K562 (cell line): ENCODE measurements around the gene RARRES2. TPM values are rescaled to one million over a fixed set of nuclear protein-coding genes. Genes with fewer than 3 reads are reported as not detected.

ENCODE experiments used
- CBFA2T2 ChIP-seq: fragments of 450-650 bp; conservative IDR thresholded peaks from 2 replicates; pipeline ENCODE4 v1.6.1; 2017; ENCODE audit warnings: mild to moderate bottlenecking
- CBFA2T3 ChIP-seq: fragments of 450-650 bp; IDR thresholded peaks from 2 replicates; pipeline ENCODE4 v1.6.1; 2017
- MTA3 ChIP-seq: fragments of 450-650 bp; formaldehyde crosslinking; IDR thresholded peaks from 2 replicates; pipeline ENCODE4 v1.6.1; 2017; ENCODE audit warnings: mild to moderate bottlenecking, borderline replicate concordance
- POLR2AphosphoS5 ChIP-seq: IDR thresholded peaks from 2 replicates; pipeline ENCODE4 v1.6.1; 2011; ENCODE audit warnings: mild to moderate bottlenecking, low read depth, low read length, moderate library complexity; ENCODE audit not compliant: control insufficient read depth, insufficient read depth
- STAG1 ChIP-seq: sonication (generic); formaldehyde crosslinking; IDR thresholded peaks from 2 replicates; pipeline ENCODE4 v1.5.0; 2020; ENCODE audit warnings: missing genetic modification reagents, borderline replicate concordance
- TBL1XR1 ChIP-seq, 2 experiments: IDR thresholded peaks; 2 replicates each; pipeline ENCODE4 v1.6.1; 2012; ENCODE audit warnings: improper control_type of control experiment in 2 of 2, low read length in 2 of 2, mild to moderate bottlenecking in 1 of 2
- XRCC5 ChIP-seq: fragments of 200-400 bp; formaldehyde crosslinking; IDR thresholded peaks from 2 replicates; pipeline ENCODE4 v1.6.1; 2017; ENCODE audit warnings: low read depth, mild to moderate bottlenecking, low read length
- ZNF140 ChIP-seq: fragments of 250-450 bp; sonication (Bioruptor Pico); IDR thresholded peaks from 2 replicates; pipeline ENCODE4 v1.8.0; 2021; ENCODE audit warnings: moderate library complexity, mild to moderate bottlenecking, inconsistent platforms
- polyA plus RNA-seq, 8 experiments: library from polyadenylated mRNA; depleted of rRNA in 4 of 8; stranded (reverse) in 5 of 8; unstranded in 3 of 8; fragments of >200 nt; fragmentation: Nextera tagmentation in 2 of 8; fragmentation: Illumina TruSeq in 1 of 8; extraction: Ambion mirVana in 2 of 8; extraction: Trizol in 1 of 8; gene quantifications; 2 replicates each; pipeline versions ENCODE4 v1.2.1 to v1.2.3, GENCODE V29; 2011 to 2014; ENCODE audit warnings: inconsistent platforms in 1 of 8, missing spikeins in 1 of 8
- total RNA-seq, 7 experiments: library from RNA; depleted of rRNA in 6 of 7; stranded (reverse); fragments of >200 nt in 6 of 7; fragmentation: Illumina TruSeq in 2 of 7; extraction: Trizol in 2 of 7; gene quantifications; 2 replicates each; pipeline versions ENCODE4 v1.2.1 to v1.2.3, GENCODE V29; 2011 to 2021; ENCODE audit warnings: low replicate concordance in 1 of 7
- TF ChIP-seq, protein P1 (sequence below), 2 experiments: IDR thresholded peaks in 1 of 2; conservative IDR thresholded peaks in 1 of 2; 2 replicates each; pipeline ENCODE4 v1.6.1; 2016; ENCODE audit warnings: low read depth in 2 of 2, mild to moderate bottlenecking in 1 of 2, missing compliant biosample characterization in 1 of 2, missing genetic modification characterization in 1 of 2, moderate library complexity in 1 of 2

RARRES2 gene
- total and polyA plus RNA-seq, 9 of the 15 experiments (the other 6 are each of a cell fraction or from before 2014, with no cell fraction given) = 0.11 to 1.7 (median 0.23) TPM; not detected in 6

DNA sequence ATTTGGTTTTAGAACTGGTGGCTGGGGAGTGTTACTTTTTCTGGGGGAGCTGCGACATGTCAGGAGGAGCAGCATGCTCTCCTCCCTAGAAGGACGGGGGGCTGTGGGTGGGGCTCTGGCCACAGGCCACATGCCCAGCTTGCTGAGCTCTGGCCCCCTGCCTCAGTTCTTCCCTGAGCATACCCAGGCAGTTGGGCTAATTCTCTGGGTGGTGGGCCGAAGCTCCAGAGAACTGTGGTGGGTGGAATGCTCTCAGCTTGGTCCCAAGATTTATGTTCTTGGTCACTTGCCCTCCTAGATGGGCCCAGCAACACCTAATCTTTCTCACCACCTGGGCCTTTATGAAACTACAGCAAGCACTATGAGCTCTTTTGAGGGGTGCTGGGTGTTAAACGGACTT, 32.6 kb upstream of the RARRES2 start (continued):
- TF ChIP-seq, protein P1, sequence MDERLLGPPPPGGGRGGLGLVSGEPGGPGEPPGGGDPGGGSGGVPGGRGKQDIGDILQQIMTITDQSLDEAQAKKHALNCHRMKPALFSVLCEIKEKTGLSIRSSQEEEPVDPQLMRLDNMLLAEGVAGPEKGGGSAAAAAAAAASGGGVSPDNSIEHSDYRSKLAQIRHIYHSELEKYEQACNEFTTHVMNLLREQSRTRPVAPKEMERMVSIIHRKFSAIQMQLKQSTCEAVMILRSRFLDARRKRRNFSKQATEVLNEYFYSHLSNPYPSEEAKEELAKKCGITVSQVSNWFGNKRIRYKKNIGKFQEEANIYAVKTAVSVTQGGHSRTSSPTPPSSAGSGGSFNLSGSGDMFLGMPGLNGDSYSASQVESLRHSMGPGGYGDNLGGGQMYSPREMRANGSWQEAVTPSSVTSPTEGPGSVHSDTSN (CRISPR knock-in tag; IDR thresholded peaks at IDR 0.05; ENCODE audit: low read depth) = no peak
- TF ChIP-seq, protein P1 (tag; conservative IDR thresholded peaks at IDR 0.05; ENCODE audit: low read depth) = 0 out of 2 replicates have a peak, but pooled peaks have one; percentile 5
- TF ChIP-seq CBFA2T2 (0 out of 2 replicates have a peak, but pooled peaks have one; percentile 9), MTA3 (no peak), XRCC5 (0 out of 2 replicates have a peak, but pooled peaks have one; percentile 37), STAG1 (CRISPR knock-in tag) (0 out of 2 replicates have a peak, but pooled peaks have one; percentile 10), TBL1XR1 (IDR thresholded peaks at IDR 0.05; ENCODE audit: low read length in 2 of 2) (no peak), ZNF140 (no peak), POLR2AphosphoS5 (0 out of 2 replicates have a peak, but pooled peaks have one; percentile 48), CBFA2T3 (peak; percentile 40)
- TF ChIP-seq, all 486 proteins: peak for 11
